Hepatocyte (in vitro differentiated cells): ENCODE data around the gene PRMT7. TPM values are rescaled to one million over a fixed set of nuclear protein-coding genes. Genes with fewer than 3 reads are reported as not detected.

Experiments used
- DNase-seq: peaks from one replicate; pipeline ENCODE4 v3.0.0-alpha.2; 2016; ENCODE audit warnings: low spot score
- H2AFZ ChIP-seq: fragments of 200-600 bp; sonication (generic); 2 replicates; pipeline ENCODE4 v1.6.0; 2016; ENCODE audit warnings: antibody characterized with exemption, mild to moderate bottlenecking
- H3K27ac ChIP-seq: fragments of 200-600 bp; sonication (generic); 2 replicates; pipeline ENCODE4 v1.5.1; 2016; ENCODE audit warnings: mild to moderate bottlenecking
- H3K27me3 ChIP-seq: fragments of 200-600 bp; sonication (generic); 2 replicates; pipeline ENCODE4 v1.6.1; 2016
- H3K36me3 ChIP-seq: fragments of 200-600 bp; sonication (generic); replicated peaks from 2 replicates; pipeline ENCODE4 v1.5.1; 2016; ENCODE audit warnings: low read depth; ENCODE audit not compliant: insufficient read depth
- H3K4me1 ChIP-seq: fragments of 200-600 bp; sonication (generic); 2 replicates; pipeline ENCODE4 v1.5.1; 2016; ENCODE audit warnings: mild to moderate bottlenecking, moderate library complexity; ENCODE audit not compliant: insufficient read depth
- H3K4me2 ChIP-seq: fragments of 200-600 bp; sonication (generic); 2 replicates; pipeline ENCODE4 v1.6.0; 2016
- H3K4me3 ChIP-seq: fragments of 200-600 bp; sonication (generic); 2 replicates; pipeline ENCODE4 v1.5.1; 2016; ENCODE audit warnings: mild to moderate bottlenecking
- H3K79me2 ChIP-seq: fragments of 200-600 bp; sonication (generic); 2 replicates; pipeline ENCODE4 v1.6.0; 2017; ENCODE audit warnings: mild to moderate bottlenecking
- H3K9me2 ChIP-seq: fragments of 200-600 bp; sonication (generic); replicated peaks from 2 replicates; pipeline ENCODE4 v1.6.0; 2017; ENCODE audit warnings: mild to moderate bottlenecking; ENCODE audit not compliant: insufficient read depth
- H3K9me3 ChIP-seq: fragments of 200-600 bp; sonication (generic); 2 replicates; pipeline ENCODE4 v1.5.1; 2016; ENCODE audit warnings: low read depth, mild to moderate bottlenecking
- H4K20me1 ChIP-seq: fragments of 200-600 bp; sonication (generic); 2 replicates; pipeline ENCODE4 v1.6.0; 2016; ENCODE audit warnings: mild to moderate bottlenecking; ENCODE audit not compliant: insufficient read depth, poor library complexity, severe bottlenecking
- EZH2 ChIP-seq: fragments of 200-600 bp; sonication (generic); IDR thresholded peaks from 2 replicates; pipeline ENCODE4 v1.6.1; 2016; ENCODE audit warnings: antibody characterized with exemption, mild to moderate bottlenecking, borderline replicate concordance
- EZH2phosphoT487 ChIP-seq: fragments of 200-600 bp; sonication (generic); IDR thresholded peaks from one replicate; pipeline ENCODE4 v1.6.1; 2018; ENCODE audit warnings: antibody characterized with exemption, mild to moderate bottlenecking, low read depth, moderate library complexity; ENCODE audit not compliant: unreplicated experiment, severe bottlenecking
- WGBS: methylation state at CpG from one replicate; pipeline ENCODE4 v1.1.6; 2016; ENCODE audit warnings: low lambda C conversion rate; ENCODE audit errors: missing lambda C conversion rate; 5-methylcytosine and 5-hydroxymethylcytosine counted together
- polyA plus RNA-seq: library from polyadenylated mRNA; unstranded; fragments of >200 nt; fragmentation: Nextera tagmentation; extraction: Ambion mirVana; gene quantifications from 2 replicates; pipeline ENCODE4 v1.2.1, GENCODE V29; 2016
- total RNA-seq: library from RNA; depleted of rRNA; stranded (reverse); fragments of >200 nt; gene quantifications from 2 replicates; pipeline ENCODE4 v1.2.3, GENCODE V29; 2014
- TF ChIP-seq, protein P1 (sequence below): fragments of 200-600 bp; sonication (generic); IDR thresholded peaks from 2 replicates; pipeline ENCODE4 v1.5.1; 2016; ENCODE audit warnings: antibody characterized with exemption, mild to moderate bottlenecking; ENCODE audit not compliant: poor library complexity

Gene PRMT7
- total and polyA plus RNA-seq, 2 experiments from 2014 or later = 41.1 to 43.6 TPM

DNA sequence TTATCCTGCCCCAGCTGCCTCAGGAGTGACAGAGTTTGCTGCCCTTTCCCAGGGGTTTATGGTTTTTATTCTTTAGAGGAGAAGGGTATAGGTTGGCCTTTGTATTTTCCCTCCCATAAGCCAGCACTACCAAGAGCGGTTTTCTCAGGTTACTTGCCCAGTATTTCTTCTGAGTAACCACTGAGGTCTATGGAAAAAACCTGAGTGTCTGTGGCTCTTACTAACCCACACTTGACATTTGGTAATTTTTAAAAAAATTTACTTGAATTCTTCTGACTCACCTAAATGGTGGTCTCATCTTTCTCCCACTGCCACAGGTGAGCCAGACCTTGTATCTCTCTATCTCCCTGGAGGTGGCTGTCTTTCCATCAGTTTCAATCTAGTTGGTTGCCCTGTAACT, 40.5 kb upstream of the PRMT7 start:
- no peaks in the 10 kb centered on the region for H3K36me3 ChIP-seq
- H3K27ac ChIP-seq = no peak overlapping the region
- 54% methylated on average over 1 of the region's 1 CpG for WGBS
- H3K9me2 ChIP-seq = no peaks in the 10 kb centered on the region
- no peaks in the 10 kb centered on the region for H3K9me3 ChIP-seq
- peaks cover 89% of the 10 kb centered on the region for H3K79me2 ChIP-seq
- H3K4me1 ChIP-seq = peaks cover 20% of the 10 kb centered on the region
- H3K27me3 ChIP-seq = no peaks in the 10 kb centered on the region
- H2AFZ ChIP-seq = no peak overlapping the region
- H3K4me3 ChIP-seq = no peak overlapping the region
- no peak overlapping the region for H3K4me2 ChIP-seq
- no peak for DNase-seq
- TF ChIP-seq EZH2 (no peak), EZH2phosphoT487 (no peak)
- TF ChIP-seq, protein P1, sequence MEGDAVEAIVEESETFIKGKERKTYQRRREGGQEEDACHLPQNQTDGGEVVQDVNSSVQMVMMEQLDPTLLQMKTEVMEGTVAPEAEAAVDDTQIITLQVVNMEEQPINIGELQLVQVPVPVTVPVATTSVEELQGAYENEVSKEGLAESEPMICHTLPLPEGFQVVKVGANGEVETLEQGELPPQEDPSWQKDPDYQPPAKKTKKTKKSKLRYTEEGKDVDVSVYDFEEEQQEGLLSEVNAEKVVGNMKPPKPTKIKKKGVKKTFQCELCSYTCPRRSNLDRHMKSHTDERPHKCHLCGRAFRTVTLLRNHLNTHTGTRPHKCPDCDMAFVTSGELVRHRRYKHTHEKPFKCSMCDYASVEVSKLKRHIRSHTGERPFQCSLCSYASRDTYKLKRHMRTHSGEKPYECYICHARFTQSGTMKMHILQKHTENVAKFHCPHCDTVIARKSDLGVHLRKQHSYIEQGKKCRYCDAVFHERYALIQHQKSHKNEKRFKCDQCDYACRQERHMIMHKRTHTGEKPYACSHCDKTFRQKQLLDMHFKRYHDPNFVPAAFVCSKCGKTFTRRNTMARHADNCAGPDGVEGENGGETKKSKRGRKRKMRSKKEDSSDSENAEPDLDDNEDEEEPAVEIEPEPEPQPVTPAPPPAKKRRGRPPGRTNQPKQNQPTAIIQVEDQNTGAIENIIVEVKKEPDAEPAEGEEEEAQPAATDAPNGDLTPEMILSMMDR = no peak
- H4K20me1 ChIP-seq = no peaks in the 10 kb centered on the region

DNA sequence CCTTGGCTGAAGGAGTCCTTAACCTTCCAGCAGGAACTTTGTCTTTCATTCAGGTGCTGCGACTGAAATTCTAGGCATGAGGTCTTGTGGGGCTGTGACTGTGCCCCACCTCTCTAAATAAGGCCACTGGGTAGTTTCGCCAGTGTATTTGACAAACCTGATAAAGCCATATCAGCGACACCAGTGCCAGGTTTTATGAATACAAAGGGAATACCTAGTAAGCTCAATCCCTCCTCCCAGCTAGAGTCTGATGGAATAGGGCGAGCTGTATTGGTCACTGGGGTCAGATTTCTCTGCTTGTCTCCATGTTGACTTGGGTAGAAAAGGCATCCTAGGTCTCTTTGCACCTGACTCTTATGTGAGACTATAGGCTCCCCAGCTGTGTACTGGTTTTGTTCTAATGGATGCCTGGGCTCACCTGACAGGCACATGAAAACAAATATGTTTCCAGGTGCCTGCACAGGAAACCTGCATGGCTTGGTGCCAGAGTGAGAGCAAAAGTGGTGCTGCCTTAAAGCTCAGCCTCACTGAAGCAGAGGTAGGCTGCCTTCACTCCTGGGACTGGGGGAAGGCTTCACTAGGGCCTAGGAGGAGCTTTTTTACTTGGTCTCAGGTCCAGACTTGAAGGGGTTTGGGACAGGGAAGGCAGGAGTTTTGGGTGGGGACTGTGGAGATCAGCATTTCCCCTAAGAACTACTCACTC, 38.2 kb upstream of the PRMT7 start:
- no peak for TF ChIP-seq EZH2phosphoT487
- TF ChIP-seq, protein P1 = no peak
- no peak for TF ChIP-seq EZH2
- no peak overlapping the region for H2AFZ ChIP-seq
- H3K79me2 ChIP-seq = peaks cover 72% of the 10 kb centered on the region
- no peak for DNase-seq
- H3K36me3 ChIP-seq = no peaks in the 10 kb centered on the region
- H3K27ac ChIP-seq = peak overlapping the region; percentile 37
- no peaks in the 10 kb centered on the region for H3K9me3 ChIP-seq
- H3K4me3 ChIP-seq = no peak overlapping the region
- no peaks in the 10 kb centered on the region for H3K27me3 ChIP-seq
- no peak overlapping the region for H3K4me2 ChIP-seq
- peaks cover 13% of the 10 kb centered on the region for H3K4me1 ChIP-seq
- no peaks in the 10 kb centered on the region for H3K9me2 ChIP-seq
- 78% methylated on average over 4 of the region's 4 CpGs for WGBS
- H4K20me1 ChIP-seq = no peaks in the 10 kb centered on the region

DNA sequence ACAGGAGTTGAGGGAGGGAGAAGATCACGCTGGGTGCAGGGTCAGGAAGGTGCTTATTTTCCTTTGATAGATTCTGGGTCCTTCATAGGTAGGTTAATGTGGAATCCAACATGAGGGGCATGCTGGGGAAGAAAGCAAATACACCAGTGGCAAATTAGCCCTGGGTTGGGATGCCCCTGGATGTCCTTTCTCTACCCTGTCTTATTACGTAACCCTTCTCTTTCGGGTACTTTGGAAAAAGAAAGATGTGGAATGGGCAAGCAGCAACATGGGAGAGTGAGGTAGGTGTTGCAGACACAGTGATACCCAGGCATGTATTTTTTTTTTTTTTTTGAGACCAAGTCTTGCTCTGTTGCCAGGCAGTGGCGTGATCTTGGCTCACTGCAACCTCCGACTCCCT, 37.4 kb upstream of the PRMT7 start:
- 95% methylated on average over 5 of the region's 5 CpGs for WGBS
- H3K9me3 ChIP-seq = no peaks in the 10 kb centered on the region
- H2AFZ ChIP-seq = no peak overlapping the region
- H3K79me2 ChIP-seq = peaks cover 66% of the 10 kb centered on the region
- TF ChIP-seq EZH2 (no peak), EZH2phosphoT487 (no peak)
- TF ChIP-seq, protein P1 = no peak
- no peaks in the 10 kb centered on the region for H3K36me3 ChIP-seq
- H3K4me2 ChIP-seq = no peak overlapping the region
- no peak overlapping the region for H3K4me3 ChIP-seq
- no peaks in the 10 kb centered on the region for H4K20me1 ChIP-seq
- no peak for DNase-seq
- peaks cover 5% of the 10 kb centered on the region for H3K4me1 ChIP-seq
- no peaks in the 10 kb centered on the region for H3K9me2 ChIP-seq
- H3K27me3 ChIP-seq = no peaks in the 10 kb centered on the region
- H3K27ac ChIP-seq = no peak overlapping the region
